Astrocyte (in vitro differentiated cells and primary cell): ENCODE measurements around the gene PRKAG2.

ENCODE experiments used
- EZH2 ChIP-seq: IDR thresholded peaks from 2 replicates; pipeline ENCODE4 v1.6.1; 2012; ENCODE audit warnings: mild to moderate bottlenecking, low read length, inconsistent platforms; ENCODE audit not compliant: insufficient read depth
- TF ChIP-seq, protein P1 (sequence below): IDR thresholded peaks from 2 replicates; pipeline ENCODE4 v1.5.1; 2011; ENCODE audit warnings: low read depth, mild to moderate bottlenecking, inconsistent platforms, low read length, moderate library complexity; ENCODE audit not compliant: insufficient read depth

DNA sequence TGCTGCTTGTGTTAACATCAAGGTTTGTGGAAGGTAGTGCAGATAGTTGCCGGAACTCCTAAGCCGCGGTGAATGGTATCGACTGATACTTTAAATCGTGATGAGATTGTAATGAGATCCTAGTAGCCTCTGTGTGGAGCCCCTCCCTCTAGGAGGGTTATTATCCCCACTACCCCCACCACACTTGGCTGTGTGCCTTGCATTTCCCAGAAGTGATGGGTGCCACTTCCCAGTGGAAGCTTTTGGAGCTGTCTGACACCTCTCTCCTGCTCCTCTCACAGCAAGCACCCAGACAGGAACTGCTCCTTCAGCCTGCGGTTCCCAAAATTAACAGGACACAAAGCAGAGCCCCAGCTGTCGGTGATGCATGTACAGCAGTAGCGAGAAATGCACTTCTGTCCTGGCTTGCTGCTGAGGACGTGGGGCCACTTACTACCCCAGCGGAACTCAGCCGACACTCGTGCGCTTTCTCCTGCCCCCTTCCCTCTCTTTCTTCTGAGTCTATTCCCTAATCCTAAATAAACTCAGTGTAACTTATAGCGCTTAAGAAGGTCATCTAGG lies 52.5 kb downstream of the PRKAG2 start:
- TF ChIP-seq, protein P1, sequence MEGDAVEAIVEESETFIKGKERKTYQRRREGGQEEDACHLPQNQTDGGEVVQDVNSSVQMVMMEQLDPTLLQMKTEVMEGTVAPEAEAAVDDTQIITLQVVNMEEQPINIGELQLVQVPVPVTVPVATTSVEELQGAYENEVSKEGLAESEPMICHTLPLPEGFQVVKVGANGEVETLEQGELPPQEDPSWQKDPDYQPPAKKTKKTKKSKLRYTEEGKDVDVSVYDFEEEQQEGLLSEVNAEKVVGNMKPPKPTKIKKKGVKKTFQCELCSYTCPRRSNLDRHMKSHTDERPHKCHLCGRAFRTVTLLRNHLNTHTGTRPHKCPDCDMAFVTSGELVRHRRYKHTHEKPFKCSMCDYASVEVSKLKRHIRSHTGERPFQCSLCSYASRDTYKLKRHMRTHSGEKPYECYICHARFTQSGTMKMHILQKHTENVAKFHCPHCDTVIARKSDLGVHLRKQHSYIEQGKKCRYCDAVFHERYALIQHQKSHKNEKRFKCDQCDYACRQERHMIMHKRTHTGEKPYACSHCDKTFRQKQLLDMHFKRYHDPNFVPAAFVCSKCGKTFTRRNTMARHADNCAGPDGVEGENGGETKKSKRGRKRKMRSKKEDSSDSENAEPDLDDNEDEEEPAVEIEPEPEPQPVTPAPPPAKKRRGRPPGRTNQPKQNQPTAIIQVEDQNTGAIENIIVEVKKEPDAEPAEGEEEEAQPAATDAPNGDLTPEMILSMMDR, result no peak
- no peak for TF ChIP-seq EZH2
